ENCODE data around the gene SPATA6L. TPM values are rescaled to one million over a fixed set of nuclear protein-coding genes. Genes with fewer than 3 reads are reported as not detected.

Gene SPATA6L
- total RNA-seq, 1 donor from 2014 or later, result 0.35 TPM

GRCh38 chr9:4591123-4591500 is 75.2 kb downstream of the SPATA6L start:
- DNase-seq (ENCODE audit: low spot score), result no peak
- peaks cover 11% of the 10 kb centered on the region for H3K4me1 Mint-ChIP-seq (ENCODE audit: low read depth)
- no peak overlapping the region for H3K4me3 Mint-ChIP-seq (ENCODE audit: unreplicated experiment)
- H3K27ac Mint-ChIP-seq (ENCODE audit: unreplicated experiment), result no peak overlapping the region
- no peaks in the 10 kb centered on the region for H3K9me3 Mint-ChIP-seq (ENCODE audit: low read depth)
- TF ChIP-seq CTCF (IDR thresholded peaks at IDR 0.05), result no peak
- no peaks in the 10 kb centered on the region for H3K27me3 Mint-ChIP-seq (ENCODE audit: low read depth)
- H3K36me3 Mint-ChIP-seq (ENCODE audit: low read depth), result peaks cover 1% of the 10 kb centered on the region

GRCh38 chr9:4590430-4591122 is 75.7 kb downstream of the SPATA6L start:
- no peak for DNase-seq (ENCODE audit: low spot score)

GRCh38 chr9:4588721-4589120 is 77.6 kb downstream of the SPATA6L start:
- Mint-ChIP-seq H3K27me3 (ENCODE audit: low read depth) (no peaks in the 10 kb centered on the region), H3K4me1 (ENCODE audit: low read depth) (peaks cover 4% of the 10 kb centered on the region), H3K9me3 (ENCODE audit: low read depth) (no peaks in the 10 kb centered on the region), H3K36me3 (ENCODE audit: low read depth) (peaks cover 17% of the 10 kb centered on the region), H3K27ac (ENCODE audit: unreplicated experiment) (no peak overlapping the region), H3K4me3 (ENCODE audit: unreplicated experiment) (no peak overlapping the region)
- TF ChIP-seq CTCF (IDR thresholded peaks at IDR 0.05), result no peak
- DNase-seq (ENCODE audit: low spot score), result no peak

More at GRCh38 chr9:4590430-4591122, 75.7 kb downstream of the SPATA6L start:
- no peak for TF ChIP-seq CTCF (IDR thresholded peaks at IDR 0.05)
- H3K9me3 Mint-ChIP-seq (ENCODE audit: low read depth), result no peaks in the 10 kb centered on the region
- H3K27ac Mint-ChIP-seq (ENCODE audit: unreplicated experiment), result no peak overlapping the region
- H3K4me3 Mint-ChIP-seq (ENCODE audit: unreplicated experiment), result no peak overlapping the region
- peaks cover 8% of the 10 kb centered on the region for H3K4me1 Mint-ChIP-seq (ENCODE audit: low read depth)
- H3K27me3 Mint-ChIP-seq (ENCODE audit: low read depth), result no peaks in the 10 kb centered on the region
- peaks cover 2% of the 10 kb centered on the region for H3K36me3 Mint-ChIP-seq (ENCODE audit: low read depth)

GRCh38 chr9:4585135-4585534 is 81.1 kb downstream of the SPATA6L start:
- Mint-ChIP-seq H3K27me3 (ENCODE audit: low read depth) (no peaks in the 10 kb centered on the region), H3K4me3 (ENCODE audit: unreplicated experiment) (no peak overlapping the region), H3K4me1 (ENCODE audit: low read depth) (peaks cover 3% of the 10 kb centered on the region), H3K36me3 (ENCODE audit: low read depth) (peaks cover 31% of the 10 kb centered on the region), H3K27ac (ENCODE audit: unreplicated experiment) (no peak overlapping the region), H3K9me3 (ENCODE audit: low read depth) (no peaks in the 10 kb centered on the region)
- TF ChIP-seq CTCF (IDR thresholded peaks at IDR 0.05), result no peak
- no peak for DNase-seq (ENCODE audit: low spot score)

- Mint-ChIP-seq H3K27ac (ENCODE audit: unreplicated experiment) (no peak overlapping the region), H3K4me3 (ENCODE audit: unreplicated experiment) (no peak overlapping the region)
Observed at GRCh38 chr9:4584636-4585035, 81.6 kb downstream of the SPATA6L start.

More at GRCh38 chr9:4584636-4585035, 81.6 kb downstream of the SPATA6L start:
- Mint-ChIP-seq H3K4me1 (ENCODE audit: low read depth) (peaks cover 3% of the 10 kb centered on the region), H3K27me3 (ENCODE audit: low read depth) (no peaks in the 10 kb centered on the region), H3K9me3 (ENCODE audit: low read depth) (no peaks in the 10 kb centered on the region), H3K36me3 (ENCODE audit: low read depth) (peaks cover 31% of the 10 kb centered on the region)
- DNase-seq (ENCODE audit: low spot score), result no peak
- TF ChIP-seq CTCF (IDR thresholded peaks at IDR 0.05), result no peak
